HEK293T (cell line): Measurements from ENCODE around the gene SLC5A1.

Source experiments
- CTCF ChIA-PET: fragments of 350-600 bp; formaldehyde crosslinking; extraction: SDS; loops from one replicate; lab custom pipeline; 2021; ENCODE audit warnings: antibody characterized with exemption, inconsistent platforms; lab: Yijun Ruan, JAX
- POLR2A ChIA-PET: fragments of 350-600 bp; formaldehyde crosslinking; extraction: SDS; loops from one replicate; lab custom pipeline; 2020; ENCODE audit warnings: antibody characterized with exemption, inconsistent platforms; lab: Yijun Ruan, JAX
- DNase-seq: peaks from one replicate; pipeline ENCODE4 v3.0.0; 2012; ENCODE audit warnings: mixed read lengths; ENCODE audit errors: extremely low spot score
- ARNT ChIP-seq: fragments of 450-650 bp; IDR thresholded peaks from 2 replicates; pipeline ENCODE4 v1.6.1; 2017; ENCODE audit warnings: mild to moderate bottlenecking
- BHLHE40 ChIP-seq: fragments of 450-650 bp; IDR thresholded peaks from 2 replicates; pipeline ENCODE4 v1.6.1; 2016; ENCODE audit warnings: mild to moderate bottlenecking, moderate library complexity, borderline replicate concordance
- CTBP1 ChIP-seq: fragments of 450-650 bp; IDR thresholded peaks from 2 replicates; pipeline ENCODE4 v1.6.1; 2016; ENCODE audit warnings: borderline replicate concordance
- ELF4 ChIP-seq: fragments of 450-650 bp; IDR thresholded peaks from 2 replicates; pipeline ENCODE4 v1.6.1; 2017; ENCODE audit warnings: antibody characterized with exemption
- FOXA1 ChIP-seq: fragments of 450-650 bp; IDR thresholded peaks from 2 replicates; pipeline ENCODE4 v1.6.1; 2016; ENCODE audit warnings: mild to moderate bottlenecking
- FOXK2 ChIP-seq: fragments of 450-650 bp; IDR thresholded peaks from 2 replicates; pipeline ENCODE4 v1.6.1; 2016; ENCODE audit warnings: mild to moderate bottlenecking
- FOXM1 ChIP-seq: fragments of 450-650 bp; IDR thresholded peaks from 2 replicates; pipeline ENCODE4 v1.6.1; 2017; ENCODE audit warnings: mild to moderate bottlenecking, borderline replicate concordance
- HDGF ChIP-seq: fragments of 450-650 bp; IDR thresholded peaks from 2 replicates; pipeline ENCODE4 v1.6.1; 2017; ENCODE audit warnings: antibody characterized with exemption, borderline replicate concordance
- L3MBTL2 ChIP-seq: fragments of 450-650 bp; conservative IDR thresholded peaks from 2 replicates; pipeline ENCODE4 v1.6.1; 2016; ENCODE audit warnings: mild to moderate bottlenecking
- LEF1 ChIP-seq: fragments of 450-650 bp; IDR thresholded peaks from 2 replicates; pipeline ENCODE4 v1.6.1; 2017; ENCODE audit warnings: mild to moderate bottlenecking, borderline replicate concordance
- NFRKB ChIP-seq: fragments of 450-650 bp; IDR thresholded peaks from 2 replicates; pipeline ENCODE4 v1.6.1; 2016; ENCODE audit warnings: mild to moderate bottlenecking, moderate library complexity
- PKNOX1 ChIP-seq: fragments of 450-650 bp; IDR thresholded peaks from 2 replicates; pipeline ENCODE4 v1.6.1; 2016
- SP1 ChIP-seq: fragments of 450-650 bp; IDR thresholded peaks from 2 replicates; pipeline ENCODE4 v1.6.1; 2017
- SUZ12 ChIP-seq: fragments of 450-650 bp; IDR thresholded peaks from 2 replicates; pipeline ENCODE4 v1.6.1; 2016; ENCODE audit warnings: mild to moderate bottlenecking
- TARDBP ChIP-seq: fragments of 450-650 bp; IDR thresholded peaks from 2 replicates; pipeline ENCODE4 v1.6.1; 2016
- ZNF384 ChIP-seq: fragments of 450-650 bp; IDR thresholded peaks from 2 replicates; pipeline ENCODE4 v1.6.1; 2016

Gene SLC5A1

GRCh38 chr22:32005453-32005852 is 37.6 kb upstream of the SLC5A1 start:
- no peak for DNase-seq
- TF ChIP-seq FOXA1 (no peak), CTBP1 (no peak), SP1 (no peak), LEF1 (no peak), ELF4 (no peak), TARDBP (no peak), PKNOX1 (no peak)
- POLR2A ChIA-PET = no interaction called here
- CTCF ChIA-PET = no interaction called here

- no peak for TF ChIP-seq BHLHE40
- no peak for TF ChIP-seq ZNF384
- no peak for TF ChIP-seq LEF1
- TF ChIP-seq SUZ12 = no peak
- POLR2A ChIA-PET = no interaction called here
- DNase-seq = no peak
- CTCF ChIA-PET = no interaction called here
These were observed 29.9 kb upstream of the SLC5A1 start for GRCh38 chr22:32013200-32013599.

GRCh38 chr22:32016081-32016480 is 27.0 kb upstream of the SLC5A1 start:
- ChIA-PET POLR2A (no interaction called here), CTCF (no interaction called here)
- TF ChIP-seq CTBP1 (no peak), ARNT (no peak), FOXA1 (no peak)
- no peak for DNase-seq

- no peak for DNase-seq
- no peak for TF ChIP-seq NFRKB
- TF ChIP-seq FOXK2 = no peak
- TF ChIP-seq HDGF = no peak
- no peak for TF ChIP-seq CTBP1
- TF ChIP-seq FOXA1 = no peak
- TF ChIP-seq PKNOX1 = no peak
- no peak for TF ChIP-seq ELF4
- no peak for TF ChIP-seq ZNF384
- TF ChIP-seq BHLHE40 = no peak
- CTCF ChIA-PET = no interaction called here
- POLR2A ChIA-PET = no interaction called here
These were observed 25.0 kb upstream of the SLC5A1 start for GRCh38 chr22:32018056-32018455.

GRCh38 chr22:32020117-32020516 is 22.9 kb upstream of the SLC5A1 start:
- ChIA-PET CTCF (no interaction called here), POLR2A (no interaction called here)
- DNase-seq = no peak
- no peak for TF ChIP-seq PKNOX1
- TF ChIP-seq FOXM1 = no peak
- TF ChIP-seq FOXK2 = no peak
- no peak for TF ChIP-seq ARNT
- no peak for TF ChIP-seq TARDBP
- TF ChIP-seq BHLHE40 = no peak
- TF ChIP-seq FOXA1 = no peak

GRCh38 chr22:32021716-32022115 is 21.3 kb upstream of the SLC5A1 start:
- CTCF ChIA-PET = no interaction called here
- POLR2A ChIA-PET = no interaction called here
- no peak for TF ChIP-seq FOXM1
- no peak for TF ChIP-seq BHLHE40
- TF ChIP-seq HDGF = no peak
- no peak for TF ChIP-seq L3MBTL2
- TF ChIP-seq ZNF384 = no peak
- no peak for TF ChIP-seq SUZ12
- TF ChIP-seq PKNOX1 = no peak
- no peak for TF ChIP-seq TARDBP
- TF ChIP-seq SP1 = no peak
- TF ChIP-seq NFRKB = no peak
- TF ChIP-seq FOXK2 = no peak
- TF ChIP-seq FOXA1 = no peak
- no peak for TF ChIP-seq LEF1
- TF ChIP-seq CTBP1 = no peak
- no peak for DNase-seq

- ChIA-PET POLR2A (no interaction called here), CTCF (no interaction called here)
- TF ChIP-seq BHLHE40 = no peak
- no peak for TF ChIP-seq SP1
- no peak for TF ChIP-seq SUZ12
- TF ChIP-seq TARDBP = no peak
- no peak for TF ChIP-seq HDGF
- no peak for TF ChIP-seq ARNT
- no peak for TF ChIP-seq NFRKB
- TF ChIP-seq ZNF384 = no peak
- TF ChIP-seq ELF4 = no peak
- no peak for TF ChIP-seq LEF1
- no peak for TF ChIP-seq L3MBTL2
- TF ChIP-seq FOXK2 = no peak
- TF ChIP-seq PKNOX1 = no peak
- no peak for TF ChIP-seq FOXM1
- no peak for TF ChIP-seq CTBP1
- no peak for TF ChIP-seq FOXA1
- no peak for DNase-seq
These were observed 19.7 kb upstream of the SLC5A1 start for GRCh38 chr22:32023251-32023827.
